HG02798 (cell line): ENCODE data around the gene FOXD2.

Source experiments
- ATAC-seq: cut with Tn5 transposase; IDR thresholded peaks from one replicate; pipeline ENCODE4 v1.9.1; 2021; ENCODE audit warnings: mild to moderate bottlenecking; ENCODE audit not compliant: unreplicated experiment, poor library complexity

FOXD2 gene

DNA sequence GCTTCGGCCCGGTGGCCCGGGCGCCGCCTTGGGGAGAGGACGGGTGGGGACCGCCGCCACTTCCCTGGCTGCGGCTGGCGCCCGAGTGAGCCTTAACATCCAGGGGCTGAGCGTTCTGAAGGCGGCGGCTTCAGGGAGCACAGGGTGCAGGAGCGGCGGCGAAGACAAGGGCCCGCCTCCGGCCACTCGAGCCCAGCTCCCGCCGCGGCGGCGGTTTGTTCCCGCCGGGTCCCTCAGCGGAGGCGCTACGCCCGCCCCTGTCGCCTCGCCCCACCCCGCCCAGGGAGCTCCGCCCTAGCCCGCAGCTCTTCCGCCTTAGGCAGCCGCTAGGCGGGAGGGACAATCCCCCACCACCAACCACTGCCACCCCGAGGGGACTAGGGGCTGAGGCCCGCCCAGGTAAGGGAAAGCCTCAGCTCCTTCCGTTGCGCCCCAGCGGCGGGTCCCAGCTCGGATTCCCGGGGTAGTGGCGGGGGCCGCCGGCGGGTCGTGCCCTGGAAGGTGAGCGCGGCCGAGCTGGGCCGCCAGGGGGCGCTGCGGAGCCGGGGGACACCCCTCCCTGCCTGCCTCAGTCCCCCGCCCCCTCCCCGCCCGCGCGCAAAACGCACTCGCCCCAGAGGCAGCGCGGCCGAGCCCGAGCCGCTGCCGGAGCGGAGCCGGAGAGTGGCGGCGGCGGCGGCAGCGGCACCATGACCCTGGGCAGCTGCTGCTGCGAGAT, at the start of gene FOXD2:
FOXD2 (plus strand) TSS at position 598 of the 718 bp plus-strand sequence; CDS start at position 690, 92 bp downstream.
- ATAC-seq: peak; percentile 89

DNA sequence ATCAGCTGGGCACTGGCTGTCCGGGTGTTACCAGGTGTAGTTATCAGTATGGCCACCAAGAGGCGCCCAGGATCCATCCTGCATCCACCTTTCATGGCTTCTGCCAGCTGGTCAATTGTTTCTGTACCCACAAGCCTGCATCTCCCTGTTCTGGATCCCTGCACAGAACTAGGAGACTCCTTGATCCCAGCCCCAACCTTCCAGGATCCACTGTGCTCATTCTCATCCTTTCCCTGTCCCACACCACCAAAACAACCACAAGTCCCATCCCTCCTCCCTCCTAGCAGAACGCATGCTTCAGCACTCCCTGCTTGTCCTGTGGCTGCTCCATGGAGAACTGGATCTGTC, 49.0 kb upstream of the FOXD2 start:
- peak; percentile 82 for ATAC-seq

DNA sequence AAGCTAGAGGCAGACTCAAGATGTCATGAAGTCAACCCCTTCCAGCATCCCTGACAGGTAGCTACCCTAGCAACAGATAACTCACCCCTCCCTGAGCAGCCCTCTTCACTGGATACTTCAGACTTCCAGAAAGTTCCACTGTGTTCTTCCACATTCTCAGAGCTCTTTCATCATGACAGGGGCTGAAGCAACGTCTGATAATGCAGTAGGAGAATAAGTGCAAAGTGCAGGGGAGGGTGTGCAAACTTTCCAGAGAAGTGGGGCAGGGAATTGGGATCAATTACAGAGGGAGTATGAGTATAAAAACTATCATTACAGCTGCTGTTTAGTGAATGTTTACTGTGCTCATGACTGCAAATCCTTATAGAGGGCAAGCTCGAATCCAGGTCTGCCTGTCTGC, 48.1 kb upstream of the FOXD2 start:
- no peak for ATAC-seq

DNA sequence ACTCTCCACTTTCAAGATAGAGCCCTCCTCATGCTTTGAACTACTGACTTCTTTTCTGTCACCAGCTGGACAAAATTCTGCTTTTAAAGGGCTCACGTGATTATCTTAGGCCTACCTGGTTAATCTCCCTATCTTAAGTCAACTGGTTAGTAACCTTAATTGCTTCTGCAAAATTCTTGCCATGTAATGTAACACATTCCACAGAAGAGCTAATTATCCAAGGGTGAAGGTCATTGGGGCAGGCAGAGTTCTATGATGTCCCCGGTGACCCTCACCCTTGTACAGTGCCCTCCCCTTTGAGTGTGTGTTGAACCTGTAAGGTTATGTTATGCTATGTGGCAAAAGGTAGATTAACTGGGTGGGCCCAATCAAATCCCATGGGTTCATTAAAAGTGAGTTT, 47.0 kb upstream of the FOXD2 start:
- ATAC-seq: no peak

DNA sequence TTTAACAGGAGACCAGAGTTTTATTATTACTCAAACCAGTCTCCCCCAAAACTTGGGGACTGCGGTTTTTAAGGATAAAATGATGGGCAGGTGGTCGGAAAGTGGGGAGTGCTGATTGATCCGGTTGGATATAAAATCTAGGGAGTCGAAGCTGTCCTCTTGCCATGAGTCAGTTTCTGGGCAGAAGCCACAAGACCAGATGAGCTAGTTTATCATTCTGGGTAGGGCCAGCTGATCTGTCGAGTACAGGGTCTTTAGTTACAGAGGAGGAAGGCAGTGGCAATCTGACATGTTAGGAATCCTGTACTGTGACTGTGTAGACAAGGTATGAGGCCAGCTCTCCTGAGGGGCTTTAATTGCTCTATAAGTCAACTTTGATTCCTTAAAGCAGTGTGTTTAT, 44.7 kb upstream of the FOXD2 start:
- ATAC-seq: no peak

DNA sequence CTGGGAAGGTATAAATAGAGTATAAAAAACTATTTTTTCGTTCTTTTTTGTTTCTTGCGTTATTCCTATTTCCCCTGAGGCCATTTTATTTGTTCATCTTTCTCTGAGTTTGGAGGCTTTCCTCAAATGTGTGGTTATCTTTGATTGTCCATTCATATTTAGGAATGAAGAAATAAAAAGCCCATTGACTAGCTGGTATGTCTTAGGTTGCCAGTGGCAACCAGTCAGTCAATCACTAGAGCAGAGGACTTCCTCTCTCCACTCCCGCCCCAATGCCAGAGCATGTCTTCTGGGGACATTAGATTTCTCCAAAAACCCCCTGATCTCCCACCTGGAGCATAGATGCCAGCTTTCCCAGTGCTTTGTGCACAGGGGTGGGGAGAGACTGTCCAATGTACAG, 42.4 kb upstream of the FOXD2 start:
- ATAC-seq: no peak

DNA sequence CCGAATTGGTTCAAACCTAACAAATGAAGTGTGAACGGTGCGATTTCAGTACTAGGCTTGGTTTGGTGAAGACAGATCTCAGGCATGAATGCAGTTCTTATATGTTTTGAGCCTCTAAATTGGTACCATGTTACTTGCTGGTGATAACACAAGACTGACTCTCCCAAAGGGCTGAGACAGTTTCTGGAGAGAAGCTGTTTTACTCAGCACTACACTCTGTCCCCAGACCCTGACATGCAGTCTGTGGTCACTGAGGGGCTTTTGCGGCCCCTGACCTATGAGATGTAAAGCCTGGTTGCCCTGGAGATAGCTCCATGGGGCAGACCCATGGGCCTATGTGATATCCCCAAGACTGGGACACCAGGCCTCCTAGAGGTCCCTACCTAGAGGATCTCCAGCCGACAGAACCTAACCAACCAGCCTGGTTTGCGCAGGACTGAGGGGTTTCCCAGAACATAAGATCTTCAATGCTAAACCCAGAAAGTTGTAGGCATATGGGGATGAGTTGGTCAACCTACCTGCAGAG, 41.1 kb upstream of the FOXD2 start:
- no peak for ATAC-seq

DNA sequence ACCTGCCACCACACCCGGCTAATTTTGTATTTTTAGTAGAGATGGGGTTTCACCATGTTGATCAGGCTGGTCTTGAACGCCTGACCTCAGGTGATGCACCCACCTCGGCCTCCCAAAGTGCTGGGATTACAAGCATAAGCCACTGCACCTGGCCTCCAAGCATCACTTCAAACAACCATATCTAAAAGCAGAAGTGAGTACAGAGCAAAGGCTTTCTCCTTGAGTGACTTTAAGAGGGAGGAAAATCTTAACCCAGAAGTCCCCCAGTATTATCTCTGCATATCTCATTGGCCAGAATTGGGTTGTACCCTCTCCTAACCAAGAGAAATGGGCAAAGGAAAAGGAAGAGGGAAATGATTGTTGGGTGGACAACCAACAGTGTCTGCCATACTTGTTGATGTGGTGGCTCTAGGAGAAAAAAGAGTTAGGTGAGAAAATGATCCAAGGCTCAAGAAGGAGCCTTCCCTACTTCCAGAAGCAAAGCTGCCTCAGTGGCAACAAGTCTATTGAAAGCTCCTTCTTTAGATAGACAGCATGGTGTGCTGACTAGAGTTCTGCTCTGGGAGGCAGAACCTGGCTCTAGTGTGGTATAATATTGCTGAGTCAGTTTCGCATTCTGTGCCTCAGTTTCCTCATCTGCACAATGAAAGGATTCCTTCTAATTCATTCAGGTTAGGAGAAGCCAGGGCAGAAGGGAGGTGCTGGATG, 38.6 kb upstream of the FOXD2 start:
- no peak for ATAC-seq

DNA sequence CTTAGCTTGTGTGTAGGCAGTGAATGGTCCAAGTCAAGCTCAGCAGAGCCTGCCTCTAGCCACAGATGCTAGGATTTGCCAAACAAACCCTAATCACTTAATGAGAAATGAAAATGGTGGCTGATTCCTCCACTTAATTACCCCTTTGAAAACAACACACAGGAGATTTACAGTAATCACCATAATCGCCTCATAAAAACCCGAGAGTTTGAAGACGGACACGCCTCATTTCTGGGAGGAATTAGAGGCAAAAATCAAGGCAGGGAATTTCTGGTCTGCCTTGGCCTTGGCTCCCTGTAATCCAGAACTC, 38.0 kb upstream of the FOXD2 start:
- ATAC-seq: no peak

DNA sequence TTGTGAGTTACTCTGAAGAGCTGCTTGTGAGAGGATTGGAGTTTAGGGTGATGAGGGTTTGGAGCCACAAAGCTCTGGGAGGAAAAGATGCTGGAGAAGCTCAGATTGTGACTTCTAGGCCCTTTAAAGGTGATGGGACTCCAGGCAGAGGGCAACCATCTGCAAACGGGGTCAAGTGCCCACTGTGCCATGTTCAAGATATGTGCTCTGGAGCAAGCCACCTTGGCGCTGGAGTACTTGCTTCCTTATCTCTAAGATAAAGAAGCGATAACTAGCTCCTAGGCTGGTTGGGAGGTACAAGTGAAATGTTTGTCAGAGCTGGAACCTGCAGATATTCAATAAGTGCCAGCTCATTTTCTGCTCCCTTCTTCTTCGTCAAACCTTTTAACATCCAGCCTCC, 36.1 kb upstream of the FOXD2 start:
- no peak for ATAC-seq

DNA sequence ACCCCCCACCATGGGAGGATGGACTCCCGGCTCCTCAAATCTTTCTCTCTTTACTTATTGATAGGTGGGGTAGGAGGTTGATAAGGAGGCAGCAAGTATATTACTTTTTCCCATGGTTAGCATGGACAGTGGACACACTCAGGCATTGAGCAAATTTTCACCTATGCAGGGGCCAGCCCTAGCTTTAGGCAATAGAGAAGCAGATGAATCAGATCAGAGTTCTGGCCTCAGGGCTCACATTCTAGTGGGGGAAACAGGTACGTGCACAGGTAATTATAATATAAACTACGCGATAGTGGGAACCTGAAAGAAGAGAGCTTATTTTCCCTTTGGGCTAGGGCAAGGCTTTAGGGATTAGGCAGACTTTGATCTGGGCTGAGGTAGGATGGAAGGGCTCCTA, 35.3 kb upstream of the FOXD2 start:
- no peak for ATAC-seq

DNA sequence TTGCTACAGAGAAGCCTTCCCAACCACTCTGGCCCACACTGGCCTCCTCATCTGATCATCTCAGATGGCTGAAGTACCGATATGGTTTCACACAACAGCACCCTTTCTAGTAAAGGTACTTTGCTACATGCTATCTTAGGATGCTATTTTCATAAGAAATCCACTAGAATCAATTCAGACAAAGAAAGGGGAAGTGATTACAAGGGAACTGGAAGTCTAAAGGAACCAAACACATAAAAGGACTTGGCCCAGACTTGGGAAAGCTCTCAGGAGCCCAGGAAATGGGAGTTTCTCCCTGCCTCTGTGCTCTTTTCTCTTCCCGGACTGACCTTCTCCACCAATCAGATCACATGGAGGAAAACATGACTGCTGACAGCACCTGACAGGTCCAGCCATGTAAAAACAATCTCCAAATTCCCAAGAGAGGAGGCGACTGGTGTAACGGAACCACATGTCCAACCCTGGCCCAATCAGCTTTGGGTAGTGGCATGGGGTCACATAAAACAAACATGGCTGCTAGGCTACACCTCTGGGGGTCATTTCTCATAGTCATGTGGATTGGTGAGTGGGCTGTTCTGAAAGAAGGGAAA, 34.4 kb upstream of the FOXD2 start:
- ATAC-seq: no peak

DNA sequence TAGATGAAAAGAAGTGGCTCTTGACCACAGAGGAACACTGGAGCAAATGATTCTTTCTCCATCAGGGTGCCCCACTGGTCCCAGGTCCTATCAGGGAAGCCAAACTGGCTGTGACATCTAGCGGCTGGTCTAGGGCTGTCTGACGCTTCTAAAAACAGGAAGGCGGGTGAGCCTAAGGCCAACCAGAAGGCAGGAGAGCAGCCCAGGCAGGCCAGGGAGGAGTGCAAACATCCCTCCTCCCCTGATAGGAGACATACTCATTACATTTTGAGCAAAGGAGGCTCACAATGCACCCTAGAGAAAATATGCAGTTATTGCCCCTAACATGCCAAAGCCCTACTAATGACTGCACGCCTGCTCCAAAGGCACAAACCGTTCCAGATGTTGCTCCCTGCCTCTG, 32.1 kb upstream of the FOXD2 start:
- ATAC-seq: no peak

DNA sequence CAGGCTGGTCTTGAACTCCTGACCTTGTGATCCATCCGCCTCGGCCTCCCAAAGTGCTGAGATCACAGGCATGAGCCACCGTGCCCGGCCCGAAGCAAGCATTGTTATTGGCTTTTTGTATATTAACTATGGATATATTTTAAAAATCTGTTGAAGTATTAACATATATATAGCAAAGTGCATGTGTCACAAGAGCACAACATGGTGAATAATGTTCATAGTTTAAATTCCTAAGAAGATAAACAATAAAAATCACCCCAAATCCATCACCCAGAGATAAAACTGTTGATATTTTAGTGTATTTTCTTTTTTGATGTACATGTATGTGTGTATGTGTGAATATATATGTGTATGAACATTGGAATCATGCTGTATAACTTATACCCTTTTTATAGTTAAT, 30.9 kb upstream of the FOXD2 start:
- no peak for ATAC-seq

DNA sequence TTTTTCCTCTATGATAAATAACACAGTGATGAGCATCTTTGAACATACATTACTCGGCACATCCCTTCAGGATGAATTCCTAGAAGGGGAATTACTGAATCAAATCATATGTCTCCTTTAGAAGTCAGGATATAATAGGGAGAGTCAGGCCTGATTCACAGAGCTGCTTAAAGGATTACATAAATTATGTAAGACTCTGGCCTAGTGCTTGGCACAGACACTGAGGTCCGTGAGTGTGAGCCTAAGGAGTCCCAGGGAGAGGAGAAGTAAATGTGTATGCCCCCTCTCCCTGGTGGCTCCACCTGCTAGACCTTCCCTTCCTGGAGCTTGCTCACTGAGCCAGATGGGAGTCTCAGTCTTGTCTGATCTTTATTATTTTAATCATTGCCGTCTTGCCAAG, 30.4 kb upstream of the FOXD2 start:
- no peak for ATAC-seq

DNA sequence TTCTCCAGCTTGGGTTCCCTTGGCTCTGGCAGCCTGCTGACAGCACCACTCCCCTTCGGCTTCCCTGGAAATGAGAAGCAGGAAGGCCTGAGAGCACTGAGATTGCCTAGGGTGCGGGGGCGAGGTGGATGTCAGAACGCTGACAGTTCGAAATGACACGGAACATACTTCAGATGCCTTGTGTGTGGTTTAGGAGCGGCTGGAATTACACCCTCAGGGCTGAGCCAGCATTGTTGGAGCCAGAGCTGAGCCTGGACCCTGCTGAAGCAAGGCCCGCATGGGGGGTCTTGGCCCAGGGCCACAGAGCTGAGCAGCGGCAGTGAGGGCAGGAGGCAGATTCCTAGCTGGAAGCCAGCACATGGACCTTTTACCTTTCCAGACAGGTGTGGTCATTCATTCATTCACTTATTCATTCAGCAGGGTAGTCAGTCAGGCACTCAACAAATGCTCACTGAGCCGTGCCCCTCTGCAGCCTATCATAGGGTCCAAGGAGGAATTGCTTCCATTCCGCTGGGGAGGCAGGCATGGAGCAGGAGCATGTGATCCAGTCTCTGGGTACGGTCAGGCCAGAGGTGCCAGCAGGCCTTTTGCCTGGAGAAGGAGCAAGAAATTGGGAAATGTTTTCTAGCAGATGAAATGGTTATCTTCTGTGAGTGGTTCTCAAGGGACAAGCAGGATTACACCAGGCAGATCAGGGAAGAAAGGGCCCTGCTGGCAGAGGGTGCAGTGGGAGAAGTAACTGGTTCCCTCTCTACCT, 28.4 kb upstream of the FOXD2 start:
- no peak for ATAC-seq

DNA sequence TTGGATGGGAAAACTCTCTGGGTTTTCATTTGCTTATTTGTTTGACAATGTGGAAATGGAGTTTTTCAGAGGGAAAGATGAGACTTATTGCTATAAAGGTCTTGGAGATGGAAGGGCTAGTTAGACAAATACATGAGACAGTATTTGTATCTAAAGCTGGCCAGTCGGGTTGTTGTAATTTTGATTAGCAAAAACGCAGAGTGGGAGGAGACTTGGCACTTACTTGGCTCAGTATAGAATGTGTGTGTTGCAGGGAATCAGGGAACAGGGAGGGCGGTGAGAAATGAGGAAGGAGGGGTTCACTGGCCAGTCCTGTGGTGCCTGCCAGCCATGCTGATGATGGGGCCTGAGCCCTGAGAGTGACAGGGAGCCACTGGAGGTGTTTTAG, 27.8 kb upstream of the FOXD2 start:
- no peak for ATAC-seq

DNA sequence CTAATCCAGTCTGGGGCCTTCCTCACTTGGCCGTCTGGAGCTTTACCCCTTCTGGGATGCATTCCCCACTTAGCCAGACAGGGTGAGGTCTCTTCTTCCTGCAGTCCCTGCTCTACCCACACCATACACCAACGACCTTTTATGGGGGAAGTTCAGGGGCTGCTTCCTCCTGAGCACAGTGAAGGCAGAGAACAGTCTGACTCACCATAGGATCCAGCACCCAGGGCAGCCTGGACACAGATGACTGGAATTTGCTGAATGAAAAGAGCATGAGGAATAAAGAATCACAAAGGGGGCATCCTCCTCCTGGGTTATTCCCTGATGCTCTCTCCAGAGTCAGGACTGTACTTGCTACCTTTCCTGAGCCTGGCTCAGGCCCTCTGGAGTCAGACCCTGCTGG, 26.4 kb upstream of the FOXD2 start:
- ATAC-seq: no peak

DNA sequence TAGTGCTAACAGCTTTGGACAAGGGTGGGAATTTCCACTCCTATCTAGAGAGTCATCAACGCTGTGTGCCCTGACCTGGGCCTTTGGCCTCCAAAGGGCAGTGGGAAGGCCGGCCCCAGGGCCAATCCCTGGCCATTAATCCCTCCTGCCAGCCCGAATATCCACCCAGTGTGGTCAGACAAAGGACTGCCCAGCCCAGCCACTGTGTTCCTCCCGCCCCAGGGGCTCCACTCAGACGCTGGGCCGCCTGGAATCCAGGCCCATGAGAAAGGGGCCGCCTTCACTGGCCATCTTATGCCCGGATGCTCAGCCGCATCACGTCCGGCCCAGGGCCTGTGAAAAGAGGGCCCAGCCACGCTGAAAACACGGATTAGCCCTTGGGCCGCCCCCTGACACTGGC, 25.4 kb upstream of the FOXD2 start:
- no peak for ATAC-seq

DNA sequence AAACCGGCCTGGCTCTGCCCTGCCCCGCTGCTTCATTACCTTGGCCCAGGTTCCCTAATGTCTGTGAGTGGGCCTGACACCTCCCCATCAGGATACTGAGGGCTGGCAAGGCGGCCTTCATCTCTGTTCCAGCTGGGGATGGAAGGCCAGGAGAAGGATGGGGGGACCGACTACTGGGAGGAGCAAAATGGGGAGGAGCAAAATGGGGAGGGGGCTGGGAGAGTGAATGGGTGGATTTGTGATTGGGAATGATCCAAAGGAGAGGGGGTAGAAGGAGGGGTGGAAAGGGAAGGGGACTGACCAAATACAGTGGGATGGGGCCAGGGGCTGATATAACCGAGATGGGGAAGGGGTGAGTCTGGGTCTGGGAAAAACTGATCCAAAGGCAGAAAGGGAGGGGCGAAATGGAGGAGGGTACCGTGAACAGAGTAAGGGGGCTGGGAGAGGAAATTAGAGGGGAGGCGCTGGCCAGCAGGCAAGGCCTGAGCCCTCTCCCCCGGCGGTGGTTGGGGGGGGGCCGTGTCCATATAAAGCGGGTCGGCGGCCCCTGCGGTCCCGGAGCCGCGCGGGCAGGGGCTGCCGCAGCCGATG, 22.0 kb upstream of the FOXD2 start, which contains the start of gene FOXE3:
FOXE3 (plus strand) TSS at position 558 of the 591 bp plus-strand sequence; CDS start at position 589, 31 bp downstream.
- no peak for ATAC-seq
